Measurements from ENCODE around the gene WASF3. TPM values are rescaled to one million over a fixed set of nuclear protein-coding genes. Genes with fewer than 3 reads are reported as not detected.

Gene WASF3
- total RNA-seq, 4 donors from 2014 or later, result 0.75 to 4.9 (median 2.3) TPM

GRCh38 chr13:26544707-26545106 is 12.8 kb upstream of the WASF3 start:
- Histone ChIP-seq H3K4me1 (peaks cover 0 to 6% (median 0%) of the 10 kb centered on the region in 4 donors), H3K27ac (no peak overlapping the region), H3K36me3 (no peaks in the 10 kb centered on the region), H3K4me3 (no peak overlapping the region), H3K9me3 (no peaks in the 10 kb centered on the region), H3K27me3 (peaks cover 60% of the 10 kb centered on the region)
- intact Hi-C loops (cut with DNase I; ENCODE audit: low total_unique reads), result no loop called here
- no peak for TF ChIP-seq EP300 (IDR thresholded peaks at IDR 0.05; ENCODE audit: low read depth)
- no peak for TF ChIP-seq POLR2AphosphoS5 (IDR thresholded peaks at IDR 0.05)
- TF ChIP-seq, protein P1, sequence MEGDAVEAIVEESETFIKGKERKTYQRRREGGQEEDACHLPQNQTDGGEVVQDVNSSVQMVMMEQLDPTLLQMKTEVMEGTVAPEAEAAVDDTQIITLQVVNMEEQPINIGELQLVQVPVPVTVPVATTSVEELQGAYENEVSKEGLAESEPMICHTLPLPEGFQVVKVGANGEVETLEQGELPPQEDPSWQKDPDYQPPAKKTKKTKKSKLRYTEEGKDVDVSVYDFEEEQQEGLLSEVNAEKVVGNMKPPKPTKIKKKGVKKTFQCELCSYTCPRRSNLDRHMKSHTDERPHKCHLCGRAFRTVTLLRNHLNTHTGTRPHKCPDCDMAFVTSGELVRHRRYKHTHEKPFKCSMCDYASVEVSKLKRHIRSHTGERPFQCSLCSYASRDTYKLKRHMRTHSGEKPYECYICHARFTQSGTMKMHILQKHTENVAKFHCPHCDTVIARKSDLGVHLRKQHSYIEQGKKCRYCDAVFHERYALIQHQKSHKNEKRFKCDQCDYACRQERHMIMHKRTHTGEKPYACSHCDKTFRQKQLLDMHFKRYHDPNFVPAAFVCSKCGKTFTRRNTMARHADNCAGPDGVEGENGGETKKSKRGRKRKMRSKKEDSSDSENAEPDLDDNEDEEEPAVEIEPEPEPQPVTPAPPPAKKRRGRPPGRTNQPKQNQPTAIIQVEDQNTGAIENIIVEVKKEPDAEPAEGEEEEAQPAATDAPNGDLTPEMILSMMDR (IDR thresholded peaks at IDR 0.05), result no peak
- no peak for TF ChIP-seq POLR2A (IDR thresholded peaks at IDR 0.05)
- DNase-seq, result no peak
- in situ Hi-C loops (cut with MboI; ENCODE audit: low pct_ligation_motif_present in 1 of 4, low pct_unique_long_range_greater_than_20kb in 1 of 4, low sequenced_read_pairs in 3 of 4), result no loop called here
- 36 to 66% methylated on average over 4 to 8 of the region's 8 CpGs for WGBS, 2 donors (ENCODE audit: low coverage in 1 of 2)

DNA sequence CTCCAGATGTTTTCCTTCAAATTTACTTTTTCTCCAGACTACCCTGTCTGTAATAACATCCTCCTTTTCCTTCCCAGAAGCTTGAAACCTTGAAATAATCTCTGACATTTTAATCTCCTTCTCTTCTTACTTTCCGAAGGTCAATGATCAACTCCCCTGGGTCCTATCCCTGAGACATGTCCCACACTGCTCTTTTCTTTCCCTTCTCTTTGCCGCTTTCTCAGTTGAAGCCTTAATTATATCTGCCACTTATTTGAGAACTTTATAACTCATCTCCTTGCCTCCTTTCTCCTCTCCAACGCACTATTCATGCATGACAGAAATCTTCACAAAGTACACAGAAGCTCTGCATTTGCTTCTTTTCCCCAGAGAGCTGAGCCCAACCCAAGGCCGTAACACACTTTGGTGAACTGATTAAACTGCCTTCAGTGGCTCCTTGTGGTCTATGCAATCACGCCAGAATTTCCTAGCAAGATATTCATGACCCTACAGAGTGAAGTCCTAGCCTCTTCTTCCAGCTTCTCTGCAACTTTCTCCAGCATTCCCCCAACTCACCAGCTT is 9.2 kb upstream of the WASF3 start:
- H3K36me3 ChIP-seq, result no peaks in the 10 kb centered on the region
- no peaks in the 10 kb centered on the region for H3K9me3 ChIP-seq
- peaks cover 85% of the 10 kb centered on the region for H3K27me3 ChIP-seq
- H3K4me1 ChIP-seq, result no peaks in the 10 kb centered on the region
- DNase-seq, result no peak
- no peak overlapping the region for H3K4me3 ChIP-seq
- intact Hi-C loops (cut with DNase I; ENCODE audit: low total_unique reads), result no loop called here
- no peak overlapping the region for H3K27ac ChIP-seq
- TF ChIP-seq, protein P1 (IDR thresholded peaks at IDR 0.05), result no peak
- TF ChIP-seq POLR2A (IDR thresholded peaks at IDR 0.05), result no peak
- no peak for TF ChIP-seq EP300 (IDR thresholded peaks at IDR 0.05; ENCODE audit: low read depth)
- no peak for TF ChIP-seq POLR2AphosphoS5 (IDR thresholded peaks at IDR 0.05)
- in situ Hi-C loops (cut with MboI; ENCODE audit: low pct_ligation_motif_present in 1 of 4, low pct_unique_long_range_greater_than_20kb in 1 of 4, low sequenced_read_pairs in 3 of 4), result no loop called here
- WGBS, 2 donors (ENCODE audit: low coverage in 1 of 2), result 51 to 63% methylated on average over 3 to 5 of the region's 5 CpGs

DNA sequence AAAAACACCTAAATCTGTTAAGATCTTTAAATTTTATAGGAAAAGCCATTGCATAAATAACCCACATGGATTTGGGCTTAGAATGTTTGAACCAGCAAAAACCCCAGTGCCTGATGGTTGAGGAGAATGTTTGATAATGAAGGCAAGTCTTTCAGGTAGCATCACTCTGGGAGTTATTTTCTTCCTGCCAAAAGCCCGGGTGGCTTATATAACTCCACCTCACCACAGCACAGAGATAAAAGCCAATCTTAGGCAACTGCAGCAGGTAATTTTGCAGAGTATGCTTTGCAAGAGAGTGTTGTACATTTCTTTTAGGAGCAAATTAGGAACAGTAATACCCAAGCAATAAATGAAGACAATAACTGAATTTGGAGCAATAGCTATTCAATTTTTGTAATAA is 7.8 kb upstream of the WASF3 start:
- Histone ChIP-seq H3K4me1 (no peaks in the 10 kb centered on the region), H3K36me3 (no peaks in the 10 kb centered on the region), H3K4me3 (no peak overlapping the region), H3K27me3 (peaks cover 76% of the 10 kb centered on the region), H3K27ac (no peak overlapping the region), H3K9me3 (no peaks in the 10 kb centered on the region)
- in situ Hi-C loops (cut with MboI; ENCODE audit: low pct_ligation_motif_present in 1 of 4, low pct_unique_long_range_greater_than_20kb in 1 of 4, low sequenced_read_pairs in 3 of 4), result no loop called here
- no peak for DNase-seq
- intact Hi-C loops (cut with DNase I; ENCODE audit: low total_unique reads), result no loop called here
- 36 to 83% methylated on average over 1 of the region's 1 CpG for WGBS, 2 donors (ENCODE audit: low coverage in 1 of 2)
- no peak for TF ChIP-seq POLR2A (IDR thresholded peaks at IDR 0.05)

GRCh38 chr13:26551255-26551860 is 6.1 kb upstream of the WASF3 start:
- H3K36me3 ChIP-seq, result no peaks in the 10 kb centered on the region
- H3K27me3 ChIP-seq, result peaks cover 72% of the 10 kb centered on the region
- H3K27ac ChIP-seq, result no peak overlapping the region
- WGBS, 2 donors (ENCODE audit: low coverage in 1 of 2), result 63 to 67% methylated on average over 6 of the region's 6 CpGs
- no peak overlapping the region for H3K4me3 ChIP-seq
- intact Hi-C loops (cut with DNase I; ENCODE audit: low total_unique reads), result no loop called here
- no peak for DNase-seq
- H3K4me1 ChIP-seq, result no peaks in the 10 kb centered on the region
- in situ Hi-C loops (cut with MboI; ENCODE audit: low pct_ligation_motif_present in 1 of 4, low pct_unique_long_range_greater_than_20kb in 1 of 4, low sequenced_read_pairs in 3 of 4), result no loop called here
- TF ChIP-seq POLR2AphosphoS5 (IDR thresholded peaks at IDR 0.05) (no peak), EP300 (IDR thresholded peaks at IDR 0.05; ENCODE audit: low read depth) (no peak), POLR2A (IDR thresholded peaks at IDR 0.05) (no peak)
- TF ChIP-seq, protein P1 (IDR thresholded peaks at IDR 0.05), result no peak
- no peaks in the 10 kb centered on the region for H3K9me3 ChIP-seq

Measured in transverse colon (tissue), 4 donors.